Transverse colon (tissue), 4 donors: ENCODE results near the gene DHH. TPM values are rescaled to one million over a fixed set of nuclear protein-coding genes. Genes with fewer than 3 reads are reported as not detected.

Experiments used
- DNase-seq: peaks from one replicate; pipeline ENCODE4 v3.0.0-alpha.2; 2019
- H3K27ac ChIP-seq, 4 donors: fragments of 200-600 bp; sonication (generic); 2 replicates each; pipeline ENCODE4 v1.5.1; 2016 to 2018; ENCODE audit warnings: inconsistent platforms in 4 of 4
- H3K27me3 ChIP-seq: fragments of 200-600 bp; sonication (generic); 2 replicates; pipeline ENCODE4 v1.5.1; 2017; ENCODE audit warnings: inconsistent platforms
- H3K36me3 ChIP-seq, 4 donors: fragments of 200-600 bp; sonication (generic); 2 replicates each; pipeline ENCODE4 v1.5.1; 2017 to 2019; ENCODE audit warnings: inconsistent platforms in 4 of 4
- H3K4me1 ChIP-seq, 4 donors: fragments of 200-600 bp; sonication (generic); 2 replicates each; pipeline ENCODE4 v1.5.1; 2017 to 2020; ENCODE audit warnings: inconsistent platforms in 4 of 4
- H3K4me3 ChIP-seq, 4 donors: fragments of 200-600 bp; sonication (generic); 1 replicate in 1 of 4; 2 replicates in 3 of 4; pipeline versions ENCODE4 v1.5.1 to v1.6.1; 2017 to 2019; ENCODE audit warnings: inconsistent platforms in 4 of 4
- H3K9me3 ChIP-seq, 2 donors: fragments of 200-600 bp; sonication (generic); 2 replicates each; pipeline ENCODE4 v1.5.1; 2017 to 2019; ENCODE audit warnings: inconsistent platforms in 2 of 2
- CTCF ChIP-seq, 5 experiments: fragments of 200-600 bp in 3 of 5; fragments of 450-650 bp in 2 of 5; sonication (generic) in 3 of 5; IDR thresholded peaks; 1 replicate in 2 of 5; 2 replicates in 3 of 5; pipeline ENCODE4 v1.5.1; 2016 to 2017; ENCODE audit warnings: antibody characterized with exemption in 5 of 5, inconsistent platforms in 3 of 5, mild to moderate bottlenecking in 2 of 5, moderate library complexity in 1 of 5
- EP300 ChIP-seq: sonication (generic); formaldehyde crosslinking; IDR thresholded peaks from one replicate; pipeline ENCODE4 v1.6.1; 2017; ENCODE audit warnings: antibody characterized with exemption, low read depth
- POLR2A ChIP-seq: fragments of 450-650 bp; IDR thresholded peaks from one replicate; pipeline ENCODE4 v1.6.1; 2016; ENCODE audit warnings: antibody characterized with exemption, mild to moderate bottlenecking, moderate library complexity
- POLR2AphosphoS5 ChIP-seq, 3 donors: sonication (generic); formaldehyde crosslinking; IDR thresholded peaks; one replicate each; pipeline ENCODE4 v1.6.1; 2016; ENCODE audit warnings: antibody characterized with exemption in 3 of 3
- WGBS, 2 donors: methylation state at CpG; one replicate each; pipeline ENCODE4 v1.1.5; 2018; ENCODE audit warnings: low coverage in 1 of 2; 5-methylcytosine and 5-hydroxymethylcytosine counted together
- in situ Hi-C, 4 donors: fragments of 200-750 bp; cut with MboI; loops; one replicate each; pipeline versions ENCODE4 v1.15.0 to v1.15.1; 2017; ENCODE audit warnings: low sequenced_read_pairs in 3 of 4, low pct_ligation_motif_present in 1 of 4, low pct_unique_long_range_greater_than_20kb in 1 of 4
- intact Hi-C: fragments of 100-400 bp; cut with DNase I; formaldehyde crosslinking; loops from one replicate; pipeline ENCODE4 v1.15.1; 2023; ENCODE audit warnings: low total_unique reads
- total RNA-seq, 4 donors: library from RNA; depleted of rRNA; stranded (reverse); fragments of >200 nt; gene quantifications; one replicate each; pipeline ENCODE4 v1.1.0, GENCODE V29; 2016

The DHH gene
- total RNA-seq, 4 donors from 2014 or later = 0.27 to 0.32 TPM; not detected in 2

- Histone ChIP-seq H3K9me3 (no peaks in the 10 kb centered on the region), H3K27ac (no peak overlapping the region), H3K36me3 (peaks cover 0 to 9% (median 0%) of the 10 kb centered on the region in 4 donors), H3K27me3 (peaks cover 67% of the 10 kb centered on the region), H3K4me3 (no peak overlapping the region), H3K4me1 (peaks cover 32 to 55% (median 41%) of the 10 kb centered on the region in 4 donors)
- TF ChIP-seq POLR2AphosphoS5 (IDR thresholded peaks at IDR 0.05) (no peak), CTCF (IDR thresholded peaks at IDR 0.05) (no peak), EP300 (no peak), POLR2A (no peak)
- DNase-seq = no peak
- in situ Hi-C loops = loop anchor here in 2 of 4 donors (25.0 kb wide), 1 partner anchor 144 kb away; no protein-coding TSS in a partner anchor
- WGBS, 2 donors = 13 to 43% methylated on average over 1 to 4 of the region's 4 CpGs
- intact Hi-C loops = no loop called here
These were observed 1.7 kb downstream of the DHH start for GRCh38 chr12:49092816-49093406.

GRCh38 chr12:49092086-49092815, 2.4 kb downstream of the DHH start:
- Histone ChIP-seq H3K27me3 (peaks cover 67% of the 10 kb centered on the region), H3K27ac (no peak overlapping the region), H3K9me3 (no peaks in the 10 kb centered on the region), H3K4me1 (peaks cover 32 to 55% (median 42%) of the 10 kb centered on the region in 4 donors), H3K36me3 (peaks cover 0 to 7% (median 0%) of the 10 kb centered on the region in 4 donors), H3K4me3 (peak overlapping the region in 1 of 4 donors; percentile 34)
- in situ Hi-C loops (loop anchor here in 2 of 4 donors (25.0 kb wide), 1 partner anchor 145 kb away; no protein-coding TSS in a partner anchor), intact Hi-C loops (no loop called here)
- no peak for DNase-seq
- WGBS, 2 donors = 0 to 9% methylated on average over 4 to 28 of the region's 32 CpGs
- TF ChIP-seq CTCF (IDR thresholded peaks at IDR 0.05) = peak in 4 of 5 experiments; percentile 11 to 19 (median 16)
- TF ChIP-seq POLR2AphosphoS5 (IDR thresholded peaks at IDR 0.05) = no peak

- WGBS, 2 donors = 10% methylated on average over 13 of the region's 14 CpGs; no CpG with 5 or more reads in 1 of the 2 donors
- Histone ChIP-seq H3K4me3 (peak overlapping the region in 1 of 4 donors; percentile 34), H3K9me3 (no peaks in the 10 kb centered on the region), H3K36me3 (peaks cover 0 to 2% (median 0%) of the 10 kb centered on the region in 4 donors), H3K4me1 (peaks cover 32 to 55% (median 42%) of the 10 kb centered on the region in 4 donors), H3K27me3 (peaks cover 67% of the 10 kb centered on the region), H3K27ac (no peak overlapping the region)
- in situ Hi-C loops (loop anchor here in 2 of 4 donors (25.0 kb wide), 1 partner anchor 146 kb away; no protein-coding TSS in a partner anchor), intact Hi-C loops (no loop called here)
- TF ChIP-seq CTCF (IDR thresholded peaks at IDR 0.05) = no peak
- TF ChIP-seq POLR2AphosphoS5 (IDR thresholded peaks at IDR 0.05) = no peak
- no peak for TF ChIP-seq POLR2A
- no peak for TF ChIP-seq EP300
- no peak for DNase-seq
These were observed 2.8 kb downstream of the DHH start for GRCh38 chr12:49091836-49092085.

DNA sequence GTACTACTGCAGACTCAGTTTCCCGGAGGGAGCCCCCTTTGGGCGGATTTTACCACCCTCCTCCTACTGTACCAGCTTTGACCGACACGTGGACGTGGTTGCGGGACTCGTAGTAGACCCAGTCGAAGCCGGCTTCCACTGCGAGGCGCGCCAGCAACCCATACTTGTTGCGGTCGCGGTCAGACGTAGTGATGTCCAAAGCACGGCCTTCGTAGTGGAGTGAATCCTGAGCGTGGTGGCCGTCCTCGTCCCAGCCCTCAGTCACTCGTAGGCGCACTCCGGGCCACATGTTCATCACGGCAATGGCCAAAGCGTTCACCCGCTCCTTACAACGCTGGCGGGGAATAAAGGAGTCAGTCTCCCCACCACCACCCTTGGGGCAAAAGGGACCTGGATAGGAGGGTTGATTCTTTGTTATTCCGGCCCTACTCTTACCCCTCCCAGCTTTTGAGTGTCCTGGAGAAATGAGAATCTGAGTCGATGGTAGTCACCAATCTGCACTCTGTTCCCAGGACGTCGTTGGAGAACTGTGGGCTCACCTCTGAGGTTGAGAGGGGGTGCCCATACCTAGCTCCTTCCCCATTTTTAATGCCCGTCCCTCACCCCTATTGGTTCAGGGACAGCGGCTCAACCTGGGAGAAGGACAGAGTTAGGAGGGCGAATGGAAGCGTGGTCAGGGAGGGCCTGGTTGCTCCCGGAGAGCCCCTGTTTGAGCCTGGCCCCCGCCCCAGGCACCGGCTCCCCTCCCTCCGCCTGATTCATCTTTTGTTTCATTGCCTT, 3.4 kb downstream of the DHH start:
- TF ChIP-seq CTCF (IDR thresholded peaks at IDR 0.05) (no peak), POLR2A (no peak), EP300 (no peak), POLR2AphosphoS5 (IDR thresholded peaks at IDR 0.05) (no peak)
- Histone ChIP-seq H3K27me3 (peaks cover 67% of the 10 kb centered on the region), H3K4me3 (peak overlapping the region in 1 of 4 donors; percentile 34), H3K36me3 (no peaks in the 10 kb centered on the region), H3K27ac (no peak overlapping the region), H3K4me1 (peaks cover 32 to 55% (median 42%) of the 10 kb centered on the region in 4 donors), H3K9me3 (no peaks in the 10 kb centered on the region)
- no peak for DNase-seq
- intact Hi-C loops (no loop called here), in situ Hi-C loops (loop anchor here in 2 of 4 donors (25.0 kb wide), 1 partner anchor 146 kb away; no protein-coding TSS in a partner anchor)
- WGBS, 2 donors = 39% methylated on average over 37 of the region's 41 CpGs; no CpG with 5 or more reads in 1 of the 2 donors
